Adrenal gland (tissue), 12 donors: Measurements from ENCODE around the gene PCDH17. TPM values are rescaled to one million over a fixed set of nuclear protein-coding genes. Genes with fewer than 3 reads are reported as not detected.
A peak's percentile ranks its signal among the peaks of the same experiment; 100 is the strongest.

Experiments
- DNase-seq, 7 donors: peaks; one replicate each; pipeline ENCODE4 v3.0.0-alpha.2; 2019 to 2020
- H3K27ac ChIP-seq, 5 donors: fragments of 200-600 bp; sonication (generic) in 4 of 5; 1 replicate in 3 of 5; 2 replicates in 2 of 5; pipeline versions ENCODE4 v1.5.1 to v1.8.0; 2016 to 2020; ENCODE audit warnings: mild to moderate bottlenecking in 1 of 5
- H3K27me3 ChIP-seq: fragments of 200-600 bp; 2 replicates; pipeline ENCODE4 v1.8.0; 2021
- H3K36me3 ChIP-seq, 2 donors: fragments of 200-600 bp; replicated peaks in 1 of 2; 1 replicate in 1 of 2; 2 replicates in 1 of 2; pipeline versions ENCODE4 v1.5.1 to v1.8.0; 2018 to 2022
- H3K4me1 ChIP-seq, 2 donors: fragments of 200-600 bp; replicated peaks in 1 of 2; 1 replicate in 1 of 2; 2 replicates in 1 of 2; pipeline versions ENCODE4 v1.5.1 to v1.8.0; 2018 to 2021
- H3K4me3 ChIP-seq, 4 donors: fragments of 200-600 bp; sonication (generic) in 3 of 4; one replicate each; pipeline ENCODE4 v1.5.1; 2016 to 2018
- H3K9me3 ChIP-seq, 3 donors: fragments of 200-600 bp; sonication (generic) in 1 of 3; replicated peaks in 1 of 3; 1 replicate in 2 of 3; 2 replicates in 1 of 3; pipeline versions ENCODE4 v1.5.1 to v1.8.0; 2016 to 2021
- POLR2A ChIP-seq, 2 donors: fragments of 450-650 bp; IDR thresholded peaks; one replicate each; pipeline ENCODE4 v1.6.1; 2017; ENCODE audit warnings: antibody characterized with exemption in 2 of 2, mild to moderate bottlenecking in 2 of 2, moderate library complexity in 1 of 2
- WGBS, 4 donors: extraction: QIAGEN DNeasy Blood & Tissue Kit in 2 of 4; methylation state at CpG; one replicate each; pipeline versions ENCODE4 v1.1.5 to v1.1.7; 2013 to 2017; 5-methylcytosine and 5-hydroxymethylcytosine counted together
- intact Hi-C, 2 donors: fragments of 100-400 bp; cut with DNase I; formaldehyde crosslinking; loops; one replicate each; pipeline versions ENCODE4 v1.14.1 to v1.15.0; 2022 to 2023
- polyA plus RNA-seq, 3 donors: library from polyadenylated mRNA; stranded (reverse); fragments of 200-250 nt in 2 of 3; fragments of 350-450 nt in 1 of 3; fragmentation: Illumina TruSeq in 1 of 3; extraction: RNeasy Lipid Tissue Mini Kit (QIAGEN cat#74804) in 1 of 3; gene quantifications; one replicate each; pipeline ENCODE4 v1.2.3, GENCODE V29; 2013 to 2014
- total RNA-seq, 9 donors: library from RNA; depleted of rRNA in 4 of 9; stranded (reverse); fragments of >200 nt in 4 of 9; fragments of 120-200 nt in 1 of 9; fragmentation: NEBNext Ultra II Directional in 1 of 9; extraction: Animal tissue kit (Norgen Biotek cat#: 25700) in 1 of 9; gene quantifications; one replicate each; pipeline versions ENCODE4 v1.1.0 to v1.2.4, GENCODE V29; 2013 to 2023
- TF ChIP-seq, protein P1 (sequence below), 6 experiments: fragments of 450-650 bp in 4 of 6; fragments of 200-600 bp in 2 of 6; sonication (generic) in 1 of 6; IDR thresholded peaks; 1 replicate in 5 of 6; 2 replicates in 1 of 6; pipeline versions ENCODE4 v1.5.1 to v1.8.0; 2016 to 2021; ENCODE audit warnings: antibody characterized with exemption in 6 of 6, mild to moderate bottlenecking in 2 of 6, moderate library complexity in 1 of 6
- donor health status: healthy with polysubstance abuse.
- donor health status: Bipolar disorder and iron deficiency.
- donor health status: DM: yes; HTN: yes; CAD: no.
- donor health status: DM: no; HTN: no; CAD: no.
- donor health status: DM: no; HTN: no; CAD: no.
- donor health status: DM: yes; HTN: yes; CAD: no.

PCDH17 gene
- total and polyA plus RNA-seq, 12 donors: 0.47 to 12.3 (median 5.3) TPM

- no peaks in the 10 kb centered on the region for H3K27me3 ChIP-seq
- no peaks in the 10 kb centered on the region for H3K9me3 ChIP-seq
- peaks cover 0 to 7% of the 10 kb centered on the region in 2 donors for H3K4me1 ChIP-seq
- intact Hi-C loops: no loop called here
- no peak overlapping the region for H3K4me3 ChIP-seq
- no peak for DNase-seq
- TF ChIP-seq POLR2A (IDR thresholded peaks at IDR 0.05): no peak
- TF ChIP-seq, protein P1, sequence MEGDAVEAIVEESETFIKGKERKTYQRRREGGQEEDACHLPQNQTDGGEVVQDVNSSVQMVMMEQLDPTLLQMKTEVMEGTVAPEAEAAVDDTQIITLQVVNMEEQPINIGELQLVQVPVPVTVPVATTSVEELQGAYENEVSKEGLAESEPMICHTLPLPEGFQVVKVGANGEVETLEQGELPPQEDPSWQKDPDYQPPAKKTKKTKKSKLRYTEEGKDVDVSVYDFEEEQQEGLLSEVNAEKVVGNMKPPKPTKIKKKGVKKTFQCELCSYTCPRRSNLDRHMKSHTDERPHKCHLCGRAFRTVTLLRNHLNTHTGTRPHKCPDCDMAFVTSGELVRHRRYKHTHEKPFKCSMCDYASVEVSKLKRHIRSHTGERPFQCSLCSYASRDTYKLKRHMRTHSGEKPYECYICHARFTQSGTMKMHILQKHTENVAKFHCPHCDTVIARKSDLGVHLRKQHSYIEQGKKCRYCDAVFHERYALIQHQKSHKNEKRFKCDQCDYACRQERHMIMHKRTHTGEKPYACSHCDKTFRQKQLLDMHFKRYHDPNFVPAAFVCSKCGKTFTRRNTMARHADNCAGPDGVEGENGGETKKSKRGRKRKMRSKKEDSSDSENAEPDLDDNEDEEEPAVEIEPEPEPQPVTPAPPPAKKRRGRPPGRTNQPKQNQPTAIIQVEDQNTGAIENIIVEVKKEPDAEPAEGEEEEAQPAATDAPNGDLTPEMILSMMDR (IDR thresholded peaks at IDR 0.05): no peak
- H3K27ac ChIP-seq: no peak overlapping the region
- H3K36me3 ChIP-seq: no peaks in the 10 kb centered on the region
- WGBS, 4 donors: 25 to 44% (median 32%) methylated on average over 4 of the region's 4 CpGs
Measured at GRCh38 chr13:57739543-57740190, 108.1 kb downstream of the PCDH17 start.

DNA sequence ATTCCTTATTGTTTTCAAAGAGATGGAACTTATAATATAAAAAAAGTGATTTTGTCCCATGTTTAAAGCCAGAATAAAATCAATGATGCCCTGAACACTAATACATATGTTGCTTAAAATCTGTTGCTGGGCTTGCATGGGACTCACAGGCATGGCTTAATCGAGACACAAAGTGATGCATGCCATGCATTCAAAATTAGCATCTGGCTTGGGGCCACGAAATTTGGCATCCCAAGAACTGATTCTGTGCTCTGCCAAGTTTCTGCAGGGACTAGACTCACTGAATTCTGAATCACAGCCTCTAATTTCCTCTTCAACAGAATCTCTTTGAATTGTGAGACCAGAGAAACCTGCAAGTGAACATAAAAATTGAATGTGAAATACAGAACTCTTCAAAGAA lies 109.2 kb downstream of the PCDH17 start:
- Histone ChIP-seq H3K27ac (no peak overlapping the region), H3K4me1 (peaks cover 0 to 7% of the 10 kb centered on the region in 2 donors), H3K27me3 (no peaks in the 10 kb centered on the region), H3K36me3 (no peaks in the 10 kb centered on the region), H3K9me3 (no peaks in the 10 kb centered on the region), H3K4me3 (no peak overlapping the region)
- TF ChIP-seq, protein P1 (IDR thresholded peaks at IDR 0.05): no peak
- TF ChIP-seq POLR2A (IDR thresholded peaks at IDR 0.05): no peak
- peak in 2 of 7 donors; percentile 7 to 15 for DNase-seq
- 28 to 46% (median 34%) methylated on average over 2 of the region's 2 CpGs for WGBS, 4 donors
- intact Hi-C loops: no loop called here

GRCh38 chr13:57748096-57748495 lies 116.6 kb downstream of the PCDH17 start:
- Histone ChIP-seq H3K27me3 (no peaks in the 10 kb centered on the region), H3K4me1 (no peaks in the 10 kb centered on the region), H3K4me3 (no peak overlapping the region), H3K27ac (no peak overlapping the region), H3K36me3 (no peaks in the 10 kb centered on the region), H3K9me3 (peaks cover 0 to 9% (median 0%) of the 10 kb centered on the region in 3 donors)
- 78 to 96% (median 87%) methylated on average over 3 of the region's 3 CpGs for WGBS, 4 donors
- TF ChIP-seq POLR2A (IDR thresholded peaks at IDR 0.05): no peak
- TF ChIP-seq, protein P1 (IDR thresholded peaks at IDR 0.05): no peak
- DNase-seq: no peak
- intact Hi-C loops: no loop called here

GRCh38 chr13:57760951-57761350 lies 129.4 kb downstream of the PCDH17 start:
- no peak overlapping the region for H3K27ac ChIP-seq
- no peak overlapping the region for H3K4me3 ChIP-seq
- intact Hi-C loops: no loop called here
- WGBS, 4 donors: 53 to 60% (median 57%) methylated on average over 2 of the region's 2 CpGs
- TF ChIP-seq, protein P1 (IDR thresholded peaks at IDR 0.05): no peak
- TF ChIP-seq POLR2A (IDR thresholded peaks at IDR 0.05): no peak
- H3K9me3 ChIP-seq: no peaks in the 10 kb centered on the region
- no peaks in the 10 kb centered on the region for H3K27me3 ChIP-seq
- no peaks in the 10 kb centered on the region for H3K4me1 ChIP-seq
- H3K36me3 ChIP-seq: no peaks in the 10 kb centered on the region
- DNase-seq: no peak
